ENCODE results near the gene SLC9C1.
A peak's percentile ranks its signal among the peaks of the same experiment; 100 is the strongest.

The SLC9C1 gene

DNA sequence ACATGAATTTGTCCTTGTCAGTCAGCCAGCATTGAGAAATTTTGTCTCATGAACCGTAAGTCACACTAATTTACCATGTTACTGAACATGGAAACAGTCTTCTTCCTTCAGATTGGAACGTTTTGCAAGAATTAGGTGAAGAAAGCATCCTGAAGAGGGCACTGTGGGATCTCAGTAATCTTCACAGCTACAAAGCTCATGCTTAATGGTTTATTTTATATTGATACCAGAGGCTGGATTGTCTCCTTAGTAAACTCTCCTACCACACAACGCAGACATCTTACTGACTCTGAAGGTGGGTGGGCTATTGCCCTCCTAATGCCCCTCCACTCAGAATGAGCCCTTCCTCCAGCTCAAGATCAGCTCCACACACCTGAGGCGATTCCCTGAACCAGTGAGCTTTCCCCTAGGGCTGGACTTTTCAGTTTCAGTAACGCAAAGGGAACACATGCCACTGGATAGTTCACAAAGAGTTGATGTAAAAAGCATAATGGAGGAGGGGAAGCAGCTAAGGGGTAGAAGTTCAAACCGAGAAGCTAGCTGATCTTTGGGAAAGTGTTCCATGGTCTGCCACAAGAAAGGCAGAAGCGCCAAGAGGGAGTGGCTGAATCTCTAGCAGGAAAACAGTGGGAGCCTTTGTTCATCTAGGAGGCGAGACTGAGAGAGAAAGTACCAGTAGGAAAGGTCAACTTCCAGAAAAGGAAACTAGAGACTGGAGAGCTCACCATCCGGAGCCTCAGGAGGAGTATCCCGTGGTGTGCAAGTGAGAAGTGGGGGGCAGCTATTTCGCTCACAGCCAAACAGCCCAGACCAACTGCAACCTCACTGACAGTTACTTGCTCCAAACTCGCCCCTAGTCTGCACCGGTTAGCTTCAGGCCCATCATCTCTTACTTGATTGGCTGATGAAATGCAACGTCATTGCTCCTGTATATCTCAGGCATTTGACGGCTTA lies at the start of gene SLC9C1:
TSS of gene SLC9C1 (minus strand) at position 849 of the 954 bp plus-strand sequence. CDS start 7,425 bp downstream, outside the sequence.
- peak; percentile 27 for DNase-seq

DNA sequence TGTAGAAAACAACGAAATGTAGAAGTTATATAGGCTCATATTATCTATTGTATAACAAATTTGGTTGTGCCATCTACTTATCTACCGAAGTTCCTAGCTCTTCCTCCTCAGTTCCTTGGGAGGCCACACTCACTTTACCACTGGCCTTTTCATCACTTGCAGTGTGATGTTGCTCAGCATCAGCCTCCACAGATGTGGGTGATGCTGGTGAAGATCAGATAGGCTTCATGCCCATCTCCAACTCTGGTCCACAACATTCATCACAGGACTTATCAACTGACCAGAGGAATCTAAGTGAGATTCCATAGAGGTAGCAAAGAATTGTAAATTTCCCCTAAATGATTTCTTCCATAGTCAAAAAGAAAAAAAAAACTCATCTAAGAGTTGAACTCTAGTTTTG lies 47.4 kb upstream of the SLC9C1 start:
- DNase-seq = no peak

DNA sequence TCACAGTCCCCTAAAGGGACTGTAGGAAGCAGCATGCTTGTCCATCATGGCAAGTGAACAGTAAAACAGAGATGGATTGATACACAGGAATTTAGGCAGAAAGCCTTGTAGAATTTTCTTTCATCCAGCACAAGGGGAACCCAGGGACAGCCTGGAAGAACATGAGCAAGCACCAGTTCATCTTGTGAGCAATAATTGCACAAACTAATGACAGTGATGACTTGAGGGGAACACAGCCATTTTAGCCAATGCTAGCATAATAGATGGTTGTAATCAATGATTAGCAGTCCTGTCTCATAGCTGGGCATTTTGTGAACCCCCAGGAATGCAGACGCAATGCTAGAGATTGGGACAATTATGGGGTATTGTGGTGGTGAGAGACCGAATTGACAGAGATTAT lies 45.6 kb upstream of the SLC9C1 start:
- no peak for DNase-seq

DNA sequence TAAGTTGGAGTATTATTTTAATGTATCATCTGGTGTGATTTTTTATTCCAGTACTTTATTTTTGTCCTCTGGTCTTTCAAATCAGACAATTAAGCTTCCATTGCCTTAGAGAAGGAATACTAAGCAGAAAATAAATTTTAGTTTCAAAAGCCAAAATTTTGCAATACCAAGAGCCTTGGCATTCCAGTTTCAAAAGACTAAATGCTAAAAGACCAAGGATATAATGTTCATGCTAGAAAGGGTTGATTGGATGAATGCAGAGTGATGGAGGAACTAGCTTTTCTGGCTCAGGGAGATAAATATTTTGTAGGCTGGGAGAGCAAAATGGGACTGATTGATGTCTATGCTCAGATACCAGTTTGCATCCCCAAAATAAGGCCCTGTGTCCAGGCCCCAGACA lies 45.1 kb upstream of the SLC9C1 start:
- DNase-seq = no peak

DNA sequence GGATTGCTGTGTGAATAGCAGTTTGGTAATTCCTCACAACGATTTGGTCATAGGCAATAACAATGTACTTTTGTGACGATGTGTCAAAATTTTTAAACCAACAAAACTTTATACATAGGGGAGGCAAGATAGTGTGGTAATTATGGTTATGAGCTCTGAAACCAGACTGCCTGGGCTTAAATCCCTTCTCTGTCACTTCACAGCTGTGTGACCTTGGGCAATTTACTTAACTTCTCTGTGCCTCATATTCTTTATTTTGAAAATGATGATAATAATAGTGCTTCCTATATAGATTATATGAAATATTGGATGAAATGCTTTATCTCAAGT lies 44.7 kb upstream of the SLC9C1 start:
- no peak for DNase-seq

DNA sequence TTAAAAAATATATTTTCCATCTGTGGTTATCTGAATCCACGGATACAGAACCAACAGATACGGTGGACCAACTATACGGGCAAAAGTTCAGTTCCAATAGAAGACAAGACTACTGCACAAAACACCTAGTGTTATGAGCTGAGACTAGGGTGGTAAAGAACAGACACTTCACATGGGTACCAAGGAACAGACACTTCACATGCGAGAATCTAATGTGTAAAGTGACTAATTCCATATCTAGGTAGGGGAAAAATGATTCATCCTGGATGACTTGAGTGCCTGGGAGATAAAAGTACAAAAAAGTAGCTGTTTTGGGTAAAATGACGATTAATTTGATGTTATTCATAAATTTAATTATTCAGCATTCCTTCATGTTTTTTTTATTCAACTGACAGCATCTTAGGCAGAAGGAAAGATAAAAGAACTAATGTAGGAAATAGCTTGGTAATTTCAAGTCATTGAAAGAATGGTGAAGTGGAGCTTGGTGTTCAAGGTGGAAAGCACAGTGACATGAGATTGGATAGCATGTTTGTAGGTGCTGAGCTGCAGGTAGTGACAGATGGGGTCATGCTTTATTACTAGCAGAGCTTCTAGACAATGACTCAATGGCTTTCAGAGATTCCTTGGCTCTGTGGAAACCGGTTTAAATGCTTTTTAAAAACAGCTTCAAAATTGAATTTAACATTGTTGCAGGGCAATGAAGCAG lies 44.2 kb upstream of the SLC9C1 start:
- no peak for DNase-seq

DNA sequence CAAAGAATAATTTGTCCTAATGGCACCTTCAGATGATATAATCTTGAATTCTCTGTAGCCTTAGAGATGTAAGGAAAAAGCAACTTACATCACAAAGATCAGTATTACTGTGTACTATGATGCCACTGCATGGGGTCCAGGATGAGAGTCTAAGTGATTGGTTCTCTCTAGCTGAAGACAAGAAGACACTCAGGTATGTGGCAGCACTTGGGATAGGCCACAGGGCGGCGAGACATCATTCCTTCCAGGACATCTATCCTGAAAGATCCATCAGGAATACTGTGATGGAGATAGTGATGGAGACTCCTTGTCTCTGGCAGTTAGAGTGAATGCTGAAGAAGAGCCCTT lies 41.4 kb upstream of the SLC9C1 start:
- no peak for DNase-seq

DNA sequence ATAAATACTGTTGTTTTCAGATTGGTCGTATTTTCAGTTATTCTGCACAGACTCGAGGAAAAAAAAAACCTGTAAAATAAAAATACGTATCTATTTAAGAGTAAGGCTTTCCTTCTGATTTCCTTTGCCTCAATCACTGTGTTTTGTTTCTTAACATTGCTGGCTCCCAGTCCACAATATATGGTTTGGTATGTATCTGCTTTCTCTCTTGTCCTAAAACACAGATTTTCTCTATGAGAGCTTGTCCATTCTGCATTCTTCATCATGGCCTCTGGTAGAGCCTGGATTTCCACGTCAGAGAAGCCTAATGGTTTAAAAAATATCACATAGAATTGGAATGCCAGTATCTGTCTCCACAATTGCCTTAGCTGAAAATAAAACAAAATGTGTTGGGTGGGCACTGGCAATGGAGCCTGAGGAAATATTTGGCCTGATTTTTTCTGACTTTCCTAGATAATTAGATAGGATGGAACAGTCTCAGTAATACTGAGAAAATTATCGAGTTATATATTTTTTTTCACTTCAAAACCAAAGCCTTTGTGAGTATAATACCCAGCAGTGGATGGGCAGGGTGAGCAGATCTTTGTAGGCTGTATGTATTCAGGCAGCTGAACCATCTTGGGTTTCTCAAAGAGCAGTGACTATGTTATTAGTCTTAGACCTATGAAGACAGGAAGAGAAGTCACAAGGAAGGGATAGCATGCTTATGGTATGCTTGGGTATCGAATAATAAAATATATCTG lies 40.8 kb upstream of the SLC9C1 start:
- no peak for DNase-seq

DNA sequence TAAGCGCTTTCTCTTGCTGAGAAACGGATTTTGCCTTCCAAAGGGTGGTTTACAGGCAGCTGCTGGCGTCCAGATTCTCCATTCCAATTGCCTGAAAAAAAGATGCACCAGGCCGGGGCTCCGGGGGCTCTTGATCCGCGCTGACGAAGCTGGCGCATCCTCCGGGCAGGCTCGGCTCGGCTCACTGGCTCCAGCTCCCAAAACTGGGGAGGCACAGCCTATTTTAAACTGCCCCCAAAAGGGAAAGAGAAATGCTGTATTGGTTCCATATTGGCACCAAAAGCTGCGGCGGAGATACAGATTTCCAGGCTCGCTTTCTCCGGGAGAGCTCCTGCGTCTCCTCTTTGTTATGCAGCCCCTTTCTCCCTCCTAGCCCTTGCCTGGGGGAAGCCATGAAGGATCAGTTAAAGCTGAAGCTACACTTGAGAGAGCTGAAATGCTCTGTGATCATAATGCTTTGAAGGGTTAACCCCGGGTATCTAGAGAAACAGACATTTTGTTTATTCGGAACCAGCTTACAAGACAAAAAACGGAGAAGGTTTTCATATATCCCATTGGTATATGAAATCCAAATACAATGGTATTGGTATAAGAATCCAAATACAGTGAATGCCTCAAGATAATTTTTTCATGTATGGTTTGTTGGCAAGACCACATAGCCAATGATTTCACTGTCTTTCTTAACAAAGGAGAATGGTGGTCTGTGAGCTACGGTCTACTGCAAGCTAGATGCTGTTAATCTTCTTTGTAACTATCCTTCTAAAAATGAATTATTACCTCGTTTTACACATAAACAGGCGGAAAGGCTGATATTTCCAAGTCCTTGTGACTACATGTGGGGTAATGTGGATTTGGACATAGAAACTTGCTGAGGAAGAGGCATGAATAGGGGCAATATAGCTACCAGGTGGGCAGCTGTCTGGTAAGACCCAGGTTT lies 39.6 kb upstream of the SLC9C1 start:
- DNase-seq = peak; percentile 55

DNA sequence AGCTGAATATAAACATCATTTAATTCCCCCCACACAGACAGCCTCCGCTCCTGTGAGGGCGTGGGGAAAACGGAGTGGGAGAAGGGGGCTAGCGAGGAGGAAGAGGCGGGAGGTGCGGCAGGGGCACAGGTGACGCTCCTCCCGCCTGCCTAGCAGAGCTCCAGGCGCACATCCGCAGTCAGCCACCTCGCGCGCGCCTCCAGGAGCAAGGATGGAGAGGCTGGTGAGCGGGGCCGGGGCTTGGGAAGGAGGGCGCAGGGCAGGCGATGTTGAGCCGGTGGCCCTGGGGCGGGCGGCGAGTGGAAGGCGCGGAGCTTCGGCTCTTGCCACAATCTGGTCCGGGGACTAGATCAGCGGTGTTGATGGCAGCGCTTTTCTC lies 39.0 kb upstream of the SLC9C1 start, which contains the start of gene CD200:
TSS of gene CD200 (plus strand) at position 155 of the 379 bp plus-strand sequence. CDS start at position 212, 57 bp downstream.
- DNase-seq = peak; percentile 87

DNA sequence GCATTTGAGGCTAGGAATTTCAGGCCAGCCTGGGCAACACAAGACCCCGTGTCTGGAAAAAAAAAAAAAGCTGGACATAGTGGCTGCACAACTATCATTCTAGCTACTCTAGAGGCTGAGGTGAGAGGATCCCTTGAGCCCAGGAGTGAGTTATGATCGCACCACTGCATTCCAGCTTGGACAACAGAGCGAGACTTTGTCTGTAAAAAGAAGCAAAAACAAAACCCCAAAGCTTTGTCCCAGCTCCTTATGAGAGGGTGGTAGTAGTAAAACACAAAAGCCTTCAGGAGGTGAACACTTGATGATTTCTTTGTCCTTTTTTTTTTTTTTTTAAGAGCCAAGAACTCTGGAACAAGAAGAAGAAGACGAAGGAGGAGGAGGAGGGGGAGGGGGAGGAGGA lies 37.8 kb upstream of the SLC9C1 start:
- DNase-seq = no peak

DNA sequence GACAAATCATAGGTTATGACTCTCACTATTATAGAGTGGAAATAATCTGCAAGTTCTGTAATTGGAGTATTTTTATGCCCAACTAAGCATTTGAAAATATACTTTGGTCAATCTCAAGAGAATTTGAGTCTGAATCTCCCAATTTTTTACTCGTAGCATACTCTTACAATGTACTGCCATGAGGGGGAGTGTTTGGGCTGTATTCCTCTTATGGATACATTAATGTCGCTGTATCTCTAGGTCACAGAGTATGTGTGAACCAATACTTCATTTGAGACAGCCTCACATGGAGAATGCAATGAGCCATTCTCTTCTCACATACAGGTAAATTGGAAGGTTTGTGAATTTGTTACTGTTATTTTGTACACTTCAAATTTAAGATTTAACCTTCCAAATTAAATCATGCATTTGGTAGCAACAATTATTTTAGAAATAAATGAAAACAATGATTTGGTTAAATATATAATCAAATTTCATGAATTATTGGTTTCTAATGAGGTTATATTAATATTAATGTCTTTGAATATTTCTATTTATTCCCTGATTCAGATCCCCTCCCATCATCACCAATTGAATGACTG lies 33.4 kb upstream of the SLC9C1 start:
- DNase-seq = peak; percentile 62

DNA sequence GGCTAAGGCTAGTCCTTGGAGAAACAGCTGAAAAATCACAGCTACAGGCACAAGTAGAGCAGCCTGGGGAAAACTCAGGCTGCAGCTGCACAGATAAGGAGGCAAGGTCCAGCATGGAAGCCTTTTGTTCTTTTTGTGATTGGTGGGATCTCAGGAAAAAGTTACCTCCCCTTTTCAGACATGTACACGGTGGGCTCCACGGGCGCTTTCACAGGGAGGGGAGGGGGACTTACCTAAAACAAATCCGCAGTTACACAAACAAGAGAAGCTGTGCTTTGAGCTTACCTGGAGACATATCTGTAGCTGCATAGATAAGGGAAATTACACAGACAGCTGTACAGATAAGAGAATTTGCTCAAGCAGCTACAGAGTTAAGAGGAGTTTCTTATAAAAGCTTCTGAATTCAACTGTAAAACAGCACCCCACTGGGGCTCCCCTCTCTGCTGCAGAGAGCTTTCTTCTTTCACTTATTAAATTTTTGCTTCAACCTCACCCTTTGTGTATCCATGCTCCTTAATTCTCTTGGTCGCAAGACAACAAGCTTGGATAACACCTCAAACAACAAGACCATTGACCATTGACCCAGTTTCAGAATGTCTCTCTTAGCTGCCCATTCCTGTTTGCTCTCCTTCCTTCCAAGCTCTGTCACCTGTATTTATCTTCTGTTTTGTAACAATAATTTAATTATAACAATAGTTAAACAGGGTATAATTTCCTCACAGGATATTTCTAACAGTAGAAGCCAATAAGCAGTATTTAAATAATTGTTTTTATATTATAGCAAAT lies 28.0 kb upstream of the SLC9C1 start:
- no peak for DNase-seq

DNA sequence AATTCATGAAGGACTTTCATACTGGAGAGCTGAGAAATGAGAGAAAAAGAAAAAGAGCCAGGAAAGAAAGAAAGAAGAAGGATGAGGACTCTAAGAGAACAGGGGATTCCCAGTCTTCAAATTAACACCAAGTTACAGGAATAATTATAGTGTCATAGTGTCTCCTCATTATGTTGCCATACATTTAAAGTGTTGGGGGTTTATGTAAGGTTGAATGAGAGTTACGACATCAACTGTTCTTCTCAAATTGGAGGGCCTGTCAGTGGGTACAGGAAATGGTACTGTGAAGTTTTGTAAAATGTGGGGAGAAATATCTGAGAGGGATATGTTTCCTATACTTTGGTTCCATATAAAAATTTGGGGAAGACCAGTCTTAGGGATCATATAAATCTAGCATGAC lies 26.7 kb upstream of the SLC9C1 start:
- no peak for DNase-seq

DNA sequence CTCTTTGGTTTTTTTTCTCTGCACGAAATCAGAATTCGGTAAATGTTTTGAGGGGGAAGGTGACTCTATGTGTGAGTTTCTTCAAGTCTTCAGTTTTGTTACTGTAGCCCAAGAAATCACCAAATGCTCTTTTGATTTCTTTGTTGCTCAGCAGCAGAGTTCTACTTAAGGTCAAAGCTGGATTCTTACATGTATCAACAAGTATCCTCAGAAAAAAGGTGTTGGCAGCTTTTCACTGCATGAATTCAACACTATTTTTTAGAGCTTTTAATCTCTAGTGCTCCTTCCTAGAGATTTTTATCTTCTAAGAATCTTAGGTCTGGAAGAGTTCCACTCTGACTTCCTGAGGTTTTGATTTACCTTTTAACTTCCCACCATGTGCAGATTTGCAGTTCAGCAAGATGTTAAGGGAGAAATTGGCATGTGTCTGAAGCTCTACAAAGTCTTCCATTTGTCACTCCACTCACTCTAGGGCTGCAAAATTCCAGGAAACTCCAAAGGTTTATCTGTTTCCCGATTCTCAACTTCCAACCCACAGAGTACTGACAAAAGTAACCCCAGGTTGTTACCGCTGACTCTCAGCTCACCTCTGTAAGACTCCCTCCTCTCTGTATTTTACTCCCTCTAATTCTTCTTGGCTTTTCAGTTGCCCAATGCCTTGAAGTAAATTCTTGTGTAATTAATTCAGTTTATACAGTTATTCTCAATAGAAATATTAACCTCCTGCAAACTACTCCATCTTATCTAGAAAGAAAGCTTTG lies 25.7 kb upstream of the SLC9C1 start:
- DNase-seq = no peak

DNA sequence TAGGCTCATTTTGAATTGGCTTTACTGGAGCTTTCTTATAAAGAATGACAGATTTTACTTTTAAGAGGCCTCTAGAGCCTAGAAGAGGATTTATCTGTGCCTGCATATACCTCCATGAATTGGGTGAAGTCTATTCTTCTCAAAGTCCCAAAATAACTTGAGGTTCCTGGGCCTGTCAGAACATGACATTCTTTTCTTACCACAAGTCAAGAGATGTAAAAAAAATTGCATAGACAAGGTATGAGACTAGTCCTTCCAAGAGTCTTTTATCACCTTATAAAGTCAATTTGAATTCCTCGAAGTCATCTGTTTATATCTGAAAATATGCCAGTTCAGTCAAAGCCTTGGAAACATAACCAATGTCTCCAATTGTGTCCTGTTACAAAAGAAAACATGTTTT lies 21.8 kb upstream of the SLC9C1 start:
- DNase-seq = no peak

DNA sequence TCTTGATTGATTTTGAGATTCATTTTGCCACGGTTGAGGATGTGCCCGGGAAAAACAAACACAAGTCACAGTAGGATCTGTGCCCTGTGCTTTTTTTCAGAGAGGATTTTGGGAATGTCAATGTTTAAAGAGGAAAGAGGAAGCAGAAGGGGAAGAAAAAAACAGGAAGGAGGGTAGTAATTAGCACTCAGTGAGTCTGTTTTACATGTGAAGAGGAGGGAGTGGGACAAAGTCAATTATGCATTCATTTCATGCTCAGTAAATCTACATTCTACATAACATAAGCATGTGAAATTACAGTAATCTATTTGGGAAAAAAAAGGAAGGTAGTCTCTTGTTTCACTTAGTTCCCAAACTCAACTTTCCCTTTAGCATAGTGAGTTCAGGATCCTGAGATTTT lies 20.6 kb upstream of the SLC9C1 start:
- no peak for DNase-seq

DNA sequence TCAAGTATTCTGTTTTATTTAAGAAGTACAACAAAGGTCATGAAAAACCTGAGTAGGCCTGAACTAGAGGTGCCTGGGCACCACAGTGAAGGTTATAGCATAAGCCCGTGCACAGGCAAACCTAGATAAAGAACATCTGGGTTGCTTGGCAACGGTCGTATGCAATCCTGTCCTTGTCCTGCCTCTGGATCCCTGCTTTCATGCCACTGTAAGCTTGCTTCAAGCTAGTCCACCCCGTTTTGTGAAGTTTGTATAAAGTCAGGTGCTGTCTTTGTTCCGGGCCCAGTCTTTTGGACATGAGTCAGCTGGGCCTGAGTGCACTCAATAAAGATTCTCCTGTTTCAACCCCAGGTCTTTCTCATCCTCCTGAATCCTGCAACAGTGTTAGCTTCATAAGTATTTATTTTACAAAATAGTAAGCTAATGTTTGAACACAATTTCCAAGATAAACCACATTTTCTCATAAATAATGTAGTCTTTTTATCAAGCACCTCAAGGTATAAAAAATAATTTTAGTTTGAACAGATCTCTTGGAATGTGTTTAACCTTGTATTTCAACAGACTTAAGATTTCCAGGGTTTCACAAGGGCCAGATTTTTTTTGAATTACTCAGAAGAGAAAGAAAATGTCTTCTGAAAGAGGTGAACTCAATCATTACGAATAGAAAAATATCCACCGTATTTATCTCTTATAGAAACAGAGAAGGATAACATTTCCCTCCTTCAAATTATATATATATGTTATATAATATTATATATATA lies 14.3 kb upstream of the SLC9C1 start:
- DNase-seq = no peak

DNA sequence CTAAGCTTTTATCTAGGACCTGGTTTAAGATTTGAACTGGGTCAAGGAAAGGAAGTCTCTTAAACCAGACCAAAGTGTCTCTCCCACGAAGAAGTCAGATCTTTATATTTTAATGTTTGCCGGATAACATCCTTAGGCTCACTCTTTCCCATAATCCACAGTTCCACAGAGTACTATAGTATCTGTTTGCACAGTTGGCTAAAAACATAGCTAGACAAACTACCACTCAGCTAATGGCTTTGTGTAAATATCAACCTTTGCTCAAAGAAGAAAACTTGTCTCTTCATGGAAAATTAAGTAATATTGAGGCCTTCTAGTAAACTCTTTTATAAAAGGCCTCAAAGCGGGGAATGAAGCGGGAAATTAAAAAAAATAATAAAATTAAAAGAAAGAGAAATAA lies 13.5 kb upstream of the SLC9C1 start:
- no peak for DNase-seq

DNA sequence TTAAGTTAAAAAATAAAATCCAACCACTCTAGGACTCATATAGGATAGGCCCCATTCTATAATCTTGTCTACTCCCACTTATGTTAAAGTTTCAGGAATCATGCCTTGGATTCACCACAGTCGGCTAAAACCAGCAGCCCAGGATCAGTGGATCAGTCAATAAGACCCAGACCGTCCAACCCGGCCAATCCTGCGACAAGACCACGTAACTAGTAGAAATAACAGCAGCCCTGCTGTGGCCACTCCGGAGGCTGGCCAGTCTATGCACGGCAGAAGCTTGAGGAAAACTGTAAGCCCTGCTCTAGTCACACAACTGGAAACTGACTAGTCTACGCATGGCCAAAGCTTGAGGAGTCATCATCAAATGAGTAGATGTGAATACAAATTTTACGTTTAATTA lies 12.8 kb upstream of the SLC9C1 start:
- DNase-seq = no peak

Measured in NCI-H1105 (cell line).